GOT3 (cell line): Measurements from ENCODE around the gene WDR81.
"Not testable (repeated sequence)": the region's sequence is repeated elsewhere in the genome, so short reads cannot be mapped to it uniquely, and the experiment has no call there.

Experiments used
- DNase-seq: peaks from one replicate; lab custom pipeline; 2025; ENCODE audit warnings: mixed read lengths; lab: John Stamatoyannopoulos, UW

Gene WDR81

GRCh38 chr17:1724351-1724868, at the start of gene WDR81:
Gene WDR81, plus strand, starts transcription at chr17:1724704. Its CDS starts 256 bp downstream, at chr17:1724960.
- peak; percentile 50 for DNase-seq

- no peak for DNase-seq
Observed at GRCh38 chr17:1676401-1676800, 48.1 kb upstream of the WDR81 start.

GRCh38 chr17:1683459-1683858, 41.0 kb upstream of the WDR81 start:
- DNase-seq = no peak

- peak; percentile 96 for DNase-seq
Observed at GRCh38 chr17:1684378-1685189, 39.9 kb upstream of the WDR81 start, which contains the start of gene PRPF8. Gene PRPF8, minus strand, starts transcription at chr17:1684867. Its CDS starts 296 bp downstream, at chr17:1684571.

GRCh38 chr17:1686086-1686485, 38.4 kb upstream of the WDR81 start:
- DNase-seq = no peak

GRCh38 chr17:1688405-1688804, 36.1 kb upstream of the WDR81 start:
- not testable (repeated sequence) for DNase-seq

GRCh38 chr17:1690544-1691221, 33.8 kb upstream of the WDR81 start:
- no peak for DNase-seq

GRCh38 chr17:1693339-1693738, 31.2 kb upstream of the WDR81 start:
- DNase-seq = no peak

GRCh38 chr17:1695365-1695764, 29.1 kb upstream of the WDR81 start:
- DNase-seq = no peak

- no peak for DNase-seq
Observed at GRCh38 chr17:1697681-1698080, 26.8 kb upstream of the WDR81 start.

GRCh38 chr17:1699891-1700290, 24.6 kb upstream of the WDR81 start:
- not testable (repeated sequence) for DNase-seq

GRCh38 chr17:1703063-1703462, 21.4 kb upstream of the WDR81 start:
- no peak for DNase-seq

- DNase-seq = no peak
Observed at GRCh38 chr17:1705004-1705403, 19.5 kb upstream of the WDR81 start.

GRCh38 chr17:1707107-1707506, 17.4 kb upstream of the WDR81 start:
- no peak for DNase-seq

- DNase-seq = not testable (repeated sequence)
Observed at GRCh38 chr17:1708791-1709346, 15.6 kb upstream of the WDR81 start.

GRCh38 chr17:1709403-1709951, 15.0 kb upstream of the WDR81 start:
- DNase-seq = no peak

GRCh38 chr17:1709971-1710806, 14.3 kb upstream of the WDR81 start, which contains the start of gene TLCD2:
Gene TLCD2, minus strand, starts transcription at chr17:1710377. Its CDS starts 135 bp downstream, at chr17:1710242.
- DNase-seq = no peak

- no peak for DNase-seq
Observed at GRCh38 chr17:1710807-1711553, 13.5 kb upstream of the WDR81 start.

GRCh38 chr17:1711804-1712203, 12.7 kb upstream of the WDR81 start:
- DNase-seq = no peak

- no peak for DNase-seq
Observed at GRCh38 chr17:1712271-1712670, 12.2 kb upstream of the WDR81 start.
